ENCODE data around the gene LTBP1.
A peak's percentile ranks its signal among the peaks of the same experiment; 100 is the strongest.

The LTBP1 gene

GRCh38 chr2:33115196-33115595 lies 168.4 kb downstream of the LTBP1 start:
- no peak for DNase-seq (ENCODE audit: low spot score)

GRCh38 chr2:33115728-33116127 lies 169.0 kb downstream of the LTBP1 start:
- no peak for DNase-seq (ENCODE audit: low spot score)

GRCh38 chr2:33116799-33117198 lies 170.0 kb downstream of the LTBP1 start:
- no peak for DNase-seq (ENCODE audit: low spot score)

- DNase-seq (ENCODE audit: low spot score) = no peak
Observed at GRCh38 chr2:33118651-33119050, 171.9 kb downstream of the LTBP1 start.

GRCh38 chr2:33121416-33121815 lies 174.7 kb downstream of the LTBP1 start:
- DNase-seq (ENCODE audit: low spot score) = no peak

- no peak for DNase-seq (ENCODE audit: low spot score)
Observed at GRCh38 chr2:33121925-33122324, 175.2 kb downstream of the LTBP1 start.

GRCh38 chr2:33122726-33123125 lies 176.0 kb downstream of the LTBP1 start:
- DNase-seq (ENCODE audit: low spot score) = no peak

GRCh38 chr2:33123216-33123615 lies 176.5 kb downstream of the LTBP1 start:
- no peak for DNase-seq (ENCODE audit: low spot score)

- DNase-seq (ENCODE audit: low spot score) = no peak
Observed at GRCh38 chr2:33126552-33126951, 179.8 kb downstream of the LTBP1 start.

GRCh38 chr2:33126958-33127357 lies 180.2 kb downstream of the LTBP1 start:
- DNase-seq (ENCODE audit: low spot score) = peak; percentile 25

GRCh38 chr2:33129263-33130053 lies 182.7 kb downstream of the LTBP1 start:
- no peak for DNase-seq (ENCODE audit: low spot score)

- DNase-seq (ENCODE audit: low spot score) = no peak
Observed at GRCh38 chr2:33130054-33130447, 183.3 kb downstream of the LTBP1 start.

- DNase-seq (ENCODE audit: low spot score) = no peak
Observed at GRCh38 chr2:33130544-33130943, 183.8 kb downstream of the LTBP1 start.

GRCh38 chr2:33131111-33131510 lies 184.4 kb downstream of the LTBP1 start:
- no peak for DNase-seq (ENCODE audit: low spot score)

GRCh38 chr2:33131749-33132148 lies 185.0 kb downstream of the LTBP1 start:
- no peak for DNase-seq (ENCODE audit: low spot score)

- no peak for DNase-seq (ENCODE audit: low spot score)
Observed at GRCh38 chr2:33133454-33133952, 186.8 kb downstream of the LTBP1 start.

GRCh38 chr2:33134086-33134771 lies 187.5 kb downstream of the LTBP1 start:
- peak; percentile 77 for DNase-seq (ENCODE audit: low spot score)

GRCh38 chr2:33134791-33135560 lies 188.2 kb downstream of the LTBP1 start:
- DNase-seq (ENCODE audit: low spot score) = no peak

- DNase-seq (ENCODE audit: low spot score) = no peak
Observed at GRCh38 chr2:33135645-33136044, 188.9 kb downstream of the LTBP1 start.

GRCh38 chr2:33136056-33136455 lies 189.3 kb downstream of the LTBP1 start:
- no peak for DNase-seq (ENCODE audit: low spot score)

GRCh38 chr2:33136566-33136965 lies 189.8 kb downstream of the LTBP1 start:
- no peak for DNase-seq (ENCODE audit: low spot score)

- DNase-seq (ENCODE audit: low spot score) = no peak
Observed at GRCh38 chr2:33137331-33137730, 190.6 kb downstream of the LTBP1 start.

GRCh38 chr2:33139949-33140348 lies 193.2 kb downstream of the LTBP1 start:
- no peak for DNase-seq (ENCODE audit: low spot score)
